Measurements from ENCODE around the gene TAS2R41.
"Not testable (repeated sequence)": the region's sequence is repeated elsewhere in the genome, so short reads cannot be mapped to it uniquely, and the experiment has no call there.

TAS2R41 gene

GRCh38 chr7:143456992-143457793, 20.5 kb upstream of the TAS2R41 start:
- DNase-seq (ENCODE audit: low read depth): no peak

GRCh38 chr7:143458263-143458662, 19.4 kb upstream of the TAS2R41 start:
- no peak for DNase-seq (ENCODE audit: low read depth)

- DNase-seq (ENCODE audit: low read depth): no peak
Observed at GRCh38 chr7:143458681-143459080, 19.0 kb upstream of the TAS2R41 start.

GRCh38 chr7:143459359-143459758, 18.3 kb upstream of the TAS2R41 start:
- DNase-seq (ENCODE audit: low read depth): no peak

- DNase-seq (ENCODE audit: low read depth): no peak
Observed at GRCh38 chr7:143460271-143460979, 17.2 kb upstream of the TAS2R41 start.

- DNase-seq (ENCODE audit: low read depth): no peak
Observed at GRCh38 chr7:143462045-143462444, 15.6 kb upstream of the TAS2R41 start.

GRCh38 chr7:143463556-143463955, 14.1 kb upstream of the TAS2R41 start:
- DNase-seq (ENCODE audit: low read depth): no peak

- DNase-seq (ENCODE audit: low read depth): no peak
Observed at GRCh38 chr7:143463957-143464356, 13.7 kb upstream of the TAS2R41 start.

GRCh38 chr7:143467724-143468123, 9.9 kb upstream of the TAS2R41 start:
- DNase-seq (ENCODE audit: low read depth): no peak

GRCh38 chr7:143472071-143472689, 5.5 kb upstream of the TAS2R41 start:
- not testable (repeated sequence) for DNase-seq (ENCODE audit: low read depth)

- no peak for DNase-seq (ENCODE audit: low read depth)
Observed at GRCh38 chr7:143479055-143479766, 1.5 kb downstream of the TAS2R41 start.

GRCh38 chr7:143480501-143480900, 2.8 kb downstream of the TAS2R41 start:
- no peak for DNase-seq (ENCODE audit: low read depth)

GRCh38 chr7:143484119-143484518, 6.4 kb downstream of the TAS2R41 start:
- no peak for DNase-seq (ENCODE audit: low read depth)

GRCh38 chr7:143485094-143485493, 7.4 kb downstream of the TAS2R41 start:
- no peak for DNase-seq (ENCODE audit: low read depth)

GRCh38 chr7:143485500-143485899, 7.8 kb downstream of the TAS2R41 start:
- DNase-seq (ENCODE audit: low read depth): no peak

- not testable (repeated sequence) for DNase-seq (ENCODE audit: low read depth)
Observed at GRCh38 chr7:143486266-143486665, 8.6 kb downstream of the TAS2R41 start.

- DNase-seq (ENCODE audit: low read depth): no peak
Observed at GRCh38 chr7:143487061-143487460, 9.4 kb downstream of the TAS2R41 start.

- DNase-seq (ENCODE audit: low read depth): no peak
Observed at GRCh38 chr7:143487566-143487965, 9.9 kb downstream of the TAS2R41 start.

GRCh38 chr7:143490717-143491306, 13.1 kb downstream of the TAS2R41 start:
- no peak for DNase-seq (ENCODE audit: low read depth)

- DNase-seq (ENCODE audit: low read depth): no peak
Observed at GRCh38 chr7:143492043-143492471, 14.4 kb downstream of the TAS2R41 start.

GRCh38 chr7:143492799-143493739, 15.4 kb downstream of the TAS2R41 start:
- DNase-seq (ENCODE audit: low read depth): no peak

All from activated T-helper 9 cell treated with anti-CD3 and anti-CD28 coated beads, Interleukin-2, amount 50 U/mL, for 16 hours (primary cell).